Astrocyte (in vitro differentiated cells and primary cell): ENCODE data around the gene SPTLC3.

ENCODE experiments used
- CTCF ChIP-seq: IDR thresholded peaks from 2 replicates; pipeline ENCODE4 v1.5.1; 2011; ENCODE audit warnings: low read depth, mild to moderate bottlenecking, inconsistent platforms, low read length, moderate library complexity; ENCODE audit not compliant: insufficient read depth
- EZH2 ChIP-seq: IDR thresholded peaks from 2 replicates; pipeline ENCODE4 v1.6.1; 2012; ENCODE audit warnings: mild to moderate bottlenecking, low read length, inconsistent platforms; ENCODE audit not compliant: insufficient read depth

- TF ChIP-seq EZH2, result no peak
- no peak for TF ChIP-seq CTCF
Observed at GRCh38 chr20:13099676-13100075, 90.9 kb downstream of the SPTLC3 start.
